GM18909 (cell line): Measurements from ENCODE around the gene SMAD3.
"Not testable (repeated sequence)": the region's sequence is repeated elsewhere in the genome, so short reads cannot be mapped to it uniquely, and the experiment has no call there.

Source experiments
- ATAC-seq: cut with Tn5 transposase; IDR thresholded peaks from one replicate; pipeline ENCODE4 v1.9.1; 2021; ENCODE audit warnings: mild to moderate bottlenecking; ENCODE audit not compliant: unreplicated experiment, poor library complexity

Gene SMAD3

DNA sequence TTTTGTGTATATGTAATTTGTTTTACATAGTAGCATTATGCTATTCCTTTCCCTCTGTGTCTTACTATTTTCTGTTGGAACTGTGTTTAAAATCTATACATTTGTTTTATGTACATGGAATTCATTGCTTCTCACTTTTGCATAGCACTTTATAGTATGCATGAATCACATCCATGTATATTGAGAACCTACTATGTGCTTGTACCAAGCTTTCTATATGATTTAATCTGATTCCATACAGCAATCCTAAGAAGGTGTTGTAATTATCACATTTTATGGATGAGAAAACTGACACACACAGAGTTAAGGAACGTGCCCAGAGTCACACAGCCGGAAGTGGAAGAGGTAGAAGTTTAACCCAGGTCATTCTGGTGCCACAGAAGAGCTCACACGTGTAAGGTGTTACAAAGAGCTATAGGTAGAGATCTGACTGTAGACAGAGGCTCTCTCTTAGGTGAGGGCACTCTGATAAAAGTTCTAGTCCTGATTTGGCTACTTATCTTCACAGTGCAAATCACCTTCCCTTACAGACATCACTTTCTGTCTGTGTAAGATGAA lies 3.5 kb upstream of the SMAD3 start:
- no peak for ATAC-seq

DNA sequence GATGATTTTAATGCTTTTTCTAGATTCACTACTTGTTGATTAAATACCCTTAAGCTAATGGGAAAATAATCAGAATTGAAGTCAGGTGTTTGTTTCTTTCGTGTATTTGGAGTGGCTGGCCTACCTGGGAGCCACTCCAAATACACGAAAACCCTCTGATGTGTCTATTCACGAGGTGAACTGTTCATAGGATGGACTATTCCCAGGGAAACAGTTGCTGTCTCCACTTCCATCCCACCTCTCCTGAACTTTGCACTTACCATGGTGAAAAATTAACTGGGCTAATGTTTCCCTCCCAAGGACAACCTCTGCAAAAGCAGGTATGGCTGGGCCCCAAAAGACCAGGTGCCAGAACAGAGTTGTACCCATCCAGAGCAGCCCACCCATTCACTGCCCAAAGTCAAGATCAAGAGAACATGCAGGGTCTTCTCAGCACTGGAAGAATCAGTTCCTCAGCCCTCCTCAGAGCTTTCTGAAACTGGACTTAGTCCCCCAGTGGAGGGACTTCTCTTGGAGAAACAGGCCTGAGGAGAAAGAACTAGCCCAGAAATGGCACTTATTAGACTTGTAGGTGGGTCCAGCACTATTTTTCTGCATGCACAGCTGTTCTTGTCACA lies 2.9 kb upstream of the SMAD3 start:
- ATAC-seq = no peak

DNA sequence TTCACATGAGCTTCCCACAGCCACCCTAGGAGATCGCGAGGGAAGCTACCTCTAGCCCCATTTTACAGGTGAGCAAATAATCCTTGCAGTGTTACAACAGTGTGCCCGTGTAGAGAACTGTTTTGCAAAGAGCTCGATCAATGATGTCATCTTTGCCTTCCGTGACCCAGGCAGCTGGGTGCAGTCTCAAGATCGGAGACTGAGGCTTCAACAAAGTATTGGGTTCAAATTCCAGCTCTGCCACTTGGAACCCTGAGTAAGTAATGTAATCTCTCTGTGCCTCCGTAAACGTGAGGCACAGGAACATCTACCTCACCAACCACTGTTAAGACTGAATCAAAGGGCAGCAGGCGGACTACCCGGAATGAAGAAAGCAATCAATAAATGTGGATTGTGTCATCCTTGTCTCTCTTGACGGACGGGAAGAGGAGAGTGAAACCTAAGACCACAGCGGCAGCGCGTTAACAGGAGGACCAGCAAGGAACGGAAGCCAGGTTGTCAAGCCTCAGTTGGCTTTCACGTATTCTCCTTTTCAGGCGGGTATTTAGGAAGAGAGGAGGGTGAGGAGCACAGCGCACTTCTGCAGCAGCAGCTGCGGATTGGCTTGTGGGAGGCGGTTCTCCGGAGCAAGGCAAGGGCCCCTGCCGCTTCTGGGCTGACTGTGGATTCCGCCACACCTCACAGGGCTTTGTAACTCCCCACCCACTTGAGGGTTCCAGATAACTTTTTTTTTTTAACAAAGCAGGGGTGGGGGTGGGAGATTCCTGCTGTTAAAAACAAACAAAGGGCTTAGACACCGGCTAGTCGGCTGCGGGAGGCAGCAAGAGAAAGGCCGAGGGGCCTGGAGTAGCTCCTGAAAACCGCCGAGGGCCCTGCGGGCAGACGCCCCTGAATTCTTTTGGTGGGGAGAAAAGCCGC lies 1.5 kb upstream of the SMAD3 start:
- ATAC-seq = no peak

DNA sequence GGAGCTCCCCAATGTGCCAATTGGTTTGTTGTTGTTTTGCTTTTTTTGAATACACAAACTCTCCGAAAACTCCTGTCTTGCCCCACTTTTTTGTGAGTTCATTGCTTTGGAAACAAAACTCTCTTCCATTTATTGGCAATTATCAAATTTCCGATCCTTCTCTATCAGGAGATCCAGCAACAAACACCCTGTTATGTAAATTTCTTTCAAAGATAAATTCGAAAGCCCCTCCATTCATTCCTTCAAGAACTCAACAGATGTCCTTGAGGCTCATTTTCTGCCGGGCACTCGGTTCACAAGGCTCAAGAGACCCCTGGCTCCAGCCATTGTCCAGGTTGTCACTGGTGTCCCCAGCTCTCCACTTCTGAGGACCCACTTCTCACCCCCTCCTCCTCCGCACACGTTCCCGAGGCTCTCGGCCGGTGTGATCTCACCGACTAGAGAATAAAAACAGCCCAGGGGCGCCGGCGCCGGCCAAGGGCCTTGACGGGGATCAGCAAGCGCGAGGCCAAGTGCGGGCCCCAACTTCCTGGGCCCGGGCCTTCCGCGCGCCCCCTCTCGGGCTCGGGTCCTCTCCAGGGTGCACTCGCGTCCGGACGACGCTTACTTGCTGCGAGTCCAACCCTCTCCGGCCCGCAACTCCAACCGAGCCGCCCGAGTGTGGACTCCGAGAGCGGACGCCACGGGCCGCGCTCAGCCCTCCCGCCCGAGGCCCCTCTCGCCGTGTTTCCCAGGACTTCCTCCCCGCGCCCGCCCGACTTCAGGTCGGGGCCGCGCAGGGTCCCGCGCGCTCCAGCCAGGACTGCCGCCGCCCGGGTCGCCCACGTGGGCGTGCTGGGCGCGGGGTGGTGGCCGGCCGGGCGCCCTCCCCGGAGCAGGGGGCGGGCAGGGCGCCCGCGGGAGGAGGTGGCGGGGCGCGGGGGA lies 533 bp upstream of the SMAD3 start:
- peak; percentile 44 for ATAC-seq

DNA sequence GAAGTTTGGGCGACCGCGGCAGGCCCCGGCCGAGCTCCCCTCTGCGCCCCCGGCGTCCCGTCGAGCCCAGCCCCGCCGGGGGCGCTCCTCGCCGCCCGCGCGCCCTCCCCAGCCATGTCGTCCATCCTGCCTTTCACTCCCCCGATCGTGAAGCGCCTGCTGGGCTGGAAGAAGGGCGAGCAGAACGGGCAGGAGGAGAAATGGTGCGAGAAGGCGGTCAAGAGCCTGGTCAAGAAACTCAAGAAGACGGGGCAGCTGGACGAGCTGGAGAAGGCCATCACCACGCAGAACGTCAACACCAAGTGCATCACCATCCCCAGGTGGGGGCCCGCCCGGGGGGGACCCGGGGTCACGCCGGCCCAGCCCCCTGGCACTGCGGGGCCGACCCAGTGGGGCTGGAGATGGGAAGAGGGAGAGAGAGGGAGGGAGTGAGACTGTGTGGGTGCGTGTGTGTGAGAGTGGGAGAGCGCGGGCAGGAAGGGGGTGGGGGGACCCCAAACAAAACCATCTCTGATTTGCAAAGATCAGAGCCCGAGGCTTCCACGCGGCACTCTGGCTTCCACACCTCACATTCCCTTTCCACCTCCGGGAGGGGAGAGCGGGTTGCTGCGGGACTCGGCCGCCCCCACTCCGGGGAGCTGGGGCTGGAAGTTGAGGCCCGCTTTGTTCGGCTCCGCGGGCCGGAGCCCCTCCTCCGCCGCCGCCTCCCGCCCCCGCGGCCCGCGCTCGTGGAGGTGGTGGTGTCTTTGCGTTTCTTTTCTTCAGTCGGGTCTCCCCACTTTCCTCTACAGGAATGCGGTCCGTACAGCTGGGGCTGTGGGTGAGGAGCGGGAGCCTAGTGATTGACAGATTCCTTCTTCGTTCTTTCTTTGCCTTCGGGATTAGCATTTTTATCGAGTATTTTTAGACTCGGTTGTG lies 898 bp downstream of the SMAD3 start:
- ATAC-seq = no peak

DNA sequence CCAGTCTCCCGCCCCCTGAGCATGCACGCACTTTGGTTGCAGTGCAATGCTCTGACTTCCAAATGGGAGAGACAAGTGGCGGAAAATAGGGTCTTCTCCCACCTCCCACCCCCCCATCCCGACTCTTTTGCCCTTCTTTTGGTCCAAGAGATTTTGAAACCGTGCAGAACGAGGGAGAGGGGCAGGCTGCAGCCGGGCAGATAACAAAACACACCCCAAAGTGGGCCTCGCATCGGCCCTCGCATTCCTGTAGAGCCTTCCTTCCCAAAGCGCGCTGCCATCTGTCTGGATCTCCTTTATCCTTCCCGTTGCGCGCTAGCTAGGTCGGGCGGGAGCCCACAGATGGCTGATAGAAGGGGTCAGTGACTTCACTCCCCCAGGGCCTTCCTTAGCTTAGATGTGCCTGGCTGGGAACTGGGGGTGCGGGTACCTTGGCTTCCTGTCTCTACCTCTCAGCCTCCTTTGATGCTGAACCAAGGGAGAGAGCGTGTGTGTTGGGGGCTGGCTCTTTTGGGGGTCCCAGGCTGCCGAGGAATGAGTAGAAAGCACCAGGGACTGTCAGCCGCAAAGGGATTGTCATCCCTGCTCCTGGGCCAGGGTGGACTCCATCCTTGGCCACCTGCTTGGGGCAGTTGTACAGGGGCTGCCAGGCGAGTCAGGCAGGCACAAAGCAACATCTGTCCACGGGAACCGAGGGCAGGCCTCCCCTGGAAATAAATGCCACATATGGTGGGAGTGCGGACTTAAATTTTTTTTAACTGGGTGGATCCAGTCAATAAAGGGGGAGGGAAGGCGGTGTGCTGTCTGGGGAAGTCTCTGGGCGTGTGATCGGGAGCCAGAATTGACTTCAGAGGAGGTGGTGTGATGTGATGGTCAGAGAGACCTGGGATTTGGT lies 1.8 kb downstream of the SMAD3 start:
- no peak for ATAC-seq

DNA sequence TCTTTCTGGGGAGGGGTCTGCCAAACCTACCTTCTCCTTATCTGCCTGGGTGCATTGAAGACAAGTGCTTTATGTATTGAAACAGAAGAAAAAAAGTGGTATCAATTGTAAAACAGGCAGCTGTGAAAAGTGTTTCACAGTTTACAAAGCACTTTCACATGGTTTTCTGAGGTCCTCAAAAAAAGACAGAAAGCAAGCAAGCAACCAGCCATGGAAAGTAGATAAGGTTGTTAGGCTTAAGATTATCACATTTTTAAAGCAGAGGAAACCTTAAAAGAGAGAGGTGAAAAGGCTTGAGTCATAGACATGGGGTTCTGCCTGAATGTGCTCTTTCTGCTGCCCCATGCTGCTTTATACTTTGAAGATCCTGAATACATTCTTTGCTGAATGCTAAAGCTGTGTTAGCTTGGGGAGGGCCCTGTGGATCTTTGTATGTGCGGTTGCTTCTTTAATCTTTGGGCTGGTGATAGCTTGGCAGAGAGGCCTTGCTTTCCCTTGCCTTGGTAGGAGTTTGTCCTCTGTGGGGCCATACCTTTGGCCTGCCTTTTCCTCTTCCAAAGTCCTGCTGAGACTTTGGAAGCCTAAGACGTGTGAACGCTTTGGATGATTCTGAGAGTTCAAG lies 2.6 kb downstream of the SMAD3 start:
- ATAC-seq = no peak

DNA sequence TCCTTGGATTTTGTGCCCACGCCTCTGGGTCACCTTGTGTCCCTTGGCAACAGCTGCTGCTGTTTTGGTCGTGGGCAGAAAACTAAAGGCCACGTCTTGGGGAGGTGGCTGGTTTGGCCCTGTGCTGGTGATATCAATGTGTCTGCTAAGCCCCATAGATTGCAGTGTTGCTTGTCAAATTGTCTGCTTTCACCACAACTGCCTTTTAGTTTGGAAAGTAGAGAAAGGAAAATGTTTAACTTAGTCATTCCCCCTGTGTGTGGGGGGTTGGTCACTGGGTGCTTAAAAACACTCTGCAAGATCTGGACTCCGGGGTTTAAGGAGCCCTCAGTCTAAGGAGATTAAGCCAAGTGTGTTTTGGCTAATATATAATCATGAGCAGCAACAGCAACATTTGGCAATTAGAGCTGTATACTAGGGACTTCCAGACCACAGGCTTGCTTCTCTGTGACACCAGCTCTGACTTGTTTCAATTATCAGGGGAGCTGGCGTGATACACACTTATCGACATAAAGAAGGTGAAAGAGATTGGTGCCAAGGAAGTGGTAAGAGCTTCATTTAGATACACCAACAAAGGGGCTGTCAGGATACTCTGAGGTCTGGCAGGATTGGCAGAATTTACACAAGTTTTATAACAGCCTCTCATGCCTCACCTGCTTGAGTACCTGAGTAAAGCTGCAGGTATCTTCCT lies 3.5 kb downstream of the SMAD3 start:
- ATAC-seq = no peak

DNA sequence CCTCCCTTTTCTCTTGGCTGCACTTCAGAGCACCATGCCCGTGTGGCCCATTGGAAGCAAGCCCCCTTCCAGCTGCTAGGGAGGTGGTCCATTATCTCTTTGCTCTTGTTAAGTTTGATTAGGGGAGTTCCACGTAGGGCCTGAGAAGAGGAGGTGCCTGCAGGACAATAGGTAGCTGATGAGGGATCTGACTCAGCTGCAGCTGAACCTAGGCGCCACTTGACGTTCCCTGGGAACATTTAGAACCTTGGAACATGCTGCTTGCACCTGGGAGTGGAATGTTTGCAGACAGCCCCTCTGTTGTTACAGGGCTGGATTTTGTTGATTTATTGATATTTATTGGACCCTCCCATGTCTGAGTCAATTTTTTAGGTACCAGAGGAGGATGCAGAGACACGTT lies 4.7 kb downstream of the SMAD3 start:
- no peak for ATAC-seq

DNA sequence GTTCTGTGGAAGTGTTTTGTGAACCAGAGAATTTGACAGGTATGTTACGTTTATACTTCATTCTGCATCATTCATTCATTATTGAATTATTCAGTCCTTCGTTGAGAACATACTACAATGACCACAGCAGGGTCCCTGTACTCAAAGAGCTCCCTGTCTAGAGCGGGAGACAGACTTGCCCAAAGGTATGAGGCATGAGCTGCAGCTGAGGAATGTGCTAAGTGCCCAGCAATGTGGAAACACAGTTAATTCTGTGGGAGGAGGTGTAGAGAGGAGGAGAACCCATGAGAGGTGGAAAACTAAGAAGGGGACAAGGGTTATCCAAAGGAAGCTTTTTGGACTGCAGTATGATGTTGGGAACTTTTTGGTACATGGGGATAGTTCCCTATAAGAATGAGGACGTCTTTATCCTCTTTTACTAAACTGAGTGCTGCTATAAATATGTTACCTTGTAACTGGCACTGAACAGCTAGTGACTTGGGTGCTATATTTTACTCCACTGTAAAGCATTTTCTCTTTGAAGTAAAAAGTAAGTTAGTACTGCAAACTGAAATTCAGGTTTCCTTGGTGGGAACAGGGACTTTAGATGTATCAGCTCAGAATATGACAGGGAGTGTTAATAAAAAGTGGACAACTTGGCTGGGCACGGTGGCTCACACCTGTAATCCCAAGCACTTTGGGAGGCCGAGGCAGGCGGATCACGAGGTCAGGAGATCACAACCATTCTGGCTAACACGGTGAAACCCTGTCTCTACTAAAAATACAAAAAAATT lies 5.7 kb downstream of the SMAD3 start:
- no peak for ATAC-seq

DNA sequence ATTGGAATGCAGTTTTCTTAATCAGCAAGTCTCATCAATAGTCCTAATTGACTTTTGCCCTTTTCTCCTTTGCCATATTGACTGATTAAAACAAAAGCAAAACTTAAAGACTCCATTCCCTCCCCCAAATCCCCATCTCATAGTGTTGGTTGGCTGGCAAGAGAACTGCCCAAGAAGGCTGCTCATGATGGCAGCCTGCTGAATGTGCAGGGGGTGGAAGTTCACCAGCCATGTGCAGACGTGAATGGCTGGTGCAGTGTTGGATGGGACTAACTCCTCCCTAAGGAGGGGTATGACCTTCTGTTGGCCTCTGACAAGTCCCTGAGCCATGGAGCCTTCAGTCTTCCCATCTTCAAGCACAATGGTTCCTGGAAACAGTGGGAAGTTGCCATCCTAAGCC lies 7.0 kb downstream of the SMAD3 start:
- ATAC-seq = no peak

DNA sequence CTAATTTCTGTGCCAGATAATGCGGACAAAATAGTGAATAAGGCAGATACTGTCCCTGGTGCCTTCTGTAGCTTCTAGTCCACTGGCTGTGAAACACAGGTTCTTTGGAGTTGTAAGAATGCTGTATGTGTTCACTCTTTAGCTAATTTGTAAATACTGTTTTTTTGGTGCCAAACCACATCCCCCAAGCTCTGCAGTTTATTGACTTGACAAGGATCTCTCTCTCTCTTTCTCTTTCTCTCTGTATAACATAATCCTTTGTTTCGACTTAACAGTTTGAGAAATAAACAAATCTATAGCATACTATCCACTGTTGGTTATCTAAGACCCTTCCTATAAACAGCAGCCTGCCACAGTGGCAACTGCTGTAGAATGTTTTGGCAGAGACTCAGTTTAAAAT lies 7.6 kb downstream of the SMAD3 start:
- ATAC-seq = no peak

DNA sequence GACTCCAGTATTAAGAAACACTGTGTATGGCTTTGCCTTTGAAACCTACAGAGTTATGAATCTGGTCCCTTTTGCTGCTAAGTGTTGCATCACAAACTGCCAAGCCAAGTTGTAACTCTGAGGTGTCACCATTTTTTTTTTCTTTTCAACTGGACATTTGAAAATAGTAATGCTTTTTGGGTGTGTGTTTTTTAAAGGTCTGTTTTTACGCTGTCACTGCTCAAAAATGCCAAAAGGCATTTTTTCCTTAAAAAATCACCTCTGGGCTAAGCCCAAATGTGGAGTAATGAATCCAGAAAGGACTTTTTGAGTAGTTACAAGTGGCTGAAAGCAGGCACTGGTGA lies 9.5 kb downstream of the SMAD3 start:
- ATAC-seq = no peak

DNA sequence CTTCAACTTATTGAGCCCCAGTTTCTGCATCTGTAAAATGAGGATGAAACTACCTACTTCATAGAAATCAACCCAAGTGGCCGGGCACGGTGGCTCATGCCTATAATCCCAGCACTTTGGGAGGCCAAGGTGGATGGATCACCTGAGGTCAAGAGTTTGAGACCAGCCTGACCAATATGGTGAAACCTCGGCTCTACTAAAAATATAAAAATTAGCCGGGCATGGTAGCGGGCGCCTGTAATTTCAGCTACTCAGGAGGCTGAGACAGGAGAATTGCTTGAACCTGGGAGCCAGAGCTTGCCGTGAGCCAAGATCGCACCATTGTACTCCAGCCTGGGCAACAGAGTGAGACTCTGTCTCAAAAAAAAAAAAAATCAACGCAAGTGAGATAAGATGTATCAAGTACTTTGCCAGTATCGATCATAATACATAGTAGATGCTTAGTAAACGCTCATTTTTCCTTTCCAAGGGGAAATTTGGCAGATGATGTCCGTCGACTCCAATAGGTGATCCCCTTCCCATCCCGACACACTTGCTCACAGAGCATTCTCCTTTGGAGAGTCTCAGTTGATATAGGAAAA lies 10.2 kb downstream of the SMAD3 start:
- ATAC-seq = not testable (repeated sequence)

DNA sequence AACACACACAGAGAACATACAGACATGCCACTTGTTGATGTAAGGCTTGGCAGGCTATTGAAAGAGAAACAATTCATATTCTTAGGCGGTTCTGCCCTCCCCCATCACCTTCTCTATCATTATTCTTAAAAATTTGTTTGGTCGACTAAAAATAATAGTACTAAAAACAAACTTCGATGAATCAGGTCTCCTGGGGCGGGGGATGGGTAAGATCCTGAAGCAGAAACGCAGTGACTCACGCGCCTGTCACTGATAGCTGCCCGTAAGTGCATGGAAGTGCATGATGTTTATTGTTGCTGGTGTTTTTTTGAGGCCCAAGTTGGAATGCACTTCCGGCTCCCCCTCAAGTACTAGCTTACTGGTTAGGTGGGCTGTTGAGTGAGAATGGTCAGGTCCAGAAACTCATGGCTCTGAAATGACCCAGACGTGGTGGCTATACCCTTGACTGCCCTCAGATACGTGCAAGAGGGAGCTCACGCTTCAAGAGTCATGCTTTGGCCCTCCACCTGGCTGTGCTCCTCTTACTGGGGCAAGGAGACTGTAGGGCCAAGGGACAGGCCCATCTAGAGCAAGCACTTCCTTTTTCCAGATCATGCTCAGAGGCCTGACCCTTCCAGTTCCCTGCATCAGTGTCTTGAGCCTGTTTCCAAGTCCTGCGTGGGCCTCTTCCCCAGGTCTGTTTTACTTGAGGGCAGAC lies 10.9 kb downstream of the SMAD3 start:
- peak; percentile 45 for ATAC-seq

DNA sequence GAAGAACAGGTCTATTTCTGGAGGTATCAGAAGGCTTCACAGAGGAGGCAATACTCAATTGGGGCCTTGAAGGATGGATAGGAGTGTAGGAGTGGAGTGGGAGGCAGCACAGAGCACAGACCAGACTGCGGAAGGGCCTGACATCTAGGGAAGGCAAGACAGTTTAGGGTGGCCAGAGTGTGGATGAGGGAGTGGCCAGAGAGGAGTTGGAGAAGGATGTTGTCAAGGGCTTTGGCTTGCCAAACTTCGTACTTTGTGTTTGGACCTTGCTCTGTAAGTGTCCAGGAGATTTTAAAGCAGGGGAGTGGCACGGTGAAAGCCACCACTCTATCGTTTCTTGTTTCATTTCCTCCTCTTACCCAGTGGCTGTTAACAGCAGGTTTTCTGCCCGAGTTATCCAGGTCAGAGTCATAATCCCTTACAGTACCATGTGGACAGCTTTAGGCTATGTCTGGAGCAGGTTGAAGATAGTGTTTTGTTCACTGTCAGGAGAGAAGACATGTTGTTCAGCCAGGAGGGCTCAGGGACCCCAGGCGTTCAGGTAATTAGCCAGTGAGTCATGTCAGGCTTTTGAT lies 12.3 kb downstream of the SMAD3 start:
- no peak for ATAC-seq
